ENCODE data around the gene CHST12.
"Not testable (repeated sequence)": the region's sequence is repeated elsewhere in the genome, so short reads cannot be mapped to it uniquely, and the experiment has no call there.

CHST12 gene

DNA sequence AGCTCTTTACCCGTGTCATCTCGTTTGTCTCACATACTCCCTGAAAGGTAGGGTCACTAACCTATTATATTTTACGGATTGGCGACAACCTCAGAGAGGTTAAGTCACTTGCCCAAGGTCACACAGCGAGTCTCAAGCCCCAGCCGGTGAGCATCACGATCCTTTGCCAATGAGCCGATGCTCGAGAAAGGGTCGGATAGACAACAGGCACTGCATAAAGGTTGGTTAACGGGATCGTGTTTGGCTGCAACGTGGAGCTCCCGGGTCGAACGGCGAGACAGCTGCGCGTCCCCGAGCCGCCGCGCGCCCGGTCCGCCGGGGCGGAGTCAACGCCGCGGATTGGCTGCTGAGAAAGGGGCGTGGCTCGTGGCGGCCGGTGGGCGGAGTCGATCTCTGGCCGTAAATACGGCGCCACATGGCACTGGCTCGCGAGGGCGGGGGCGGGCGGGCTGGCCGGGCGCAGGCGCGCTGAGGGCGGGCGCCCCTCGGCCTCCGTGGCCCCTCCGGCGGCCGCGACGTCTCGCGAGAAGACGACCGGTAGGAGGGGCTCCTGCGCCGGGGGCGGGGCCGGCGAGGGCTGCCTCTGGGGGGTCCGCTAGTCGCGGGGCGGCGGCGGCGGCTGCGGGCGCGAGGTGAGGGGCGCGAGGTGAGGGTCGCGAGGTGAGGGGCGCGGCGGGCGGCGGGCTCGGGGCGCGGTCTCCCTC is at the start of gene CHST12:
Gene CHST12, plus strand, starts transcription at position 598 of the 704 bp plus-strand sequence. CDS start 29,029 bp downstream, outside the sequence.
- DNase-seq: peak; percentile 92

DNA sequence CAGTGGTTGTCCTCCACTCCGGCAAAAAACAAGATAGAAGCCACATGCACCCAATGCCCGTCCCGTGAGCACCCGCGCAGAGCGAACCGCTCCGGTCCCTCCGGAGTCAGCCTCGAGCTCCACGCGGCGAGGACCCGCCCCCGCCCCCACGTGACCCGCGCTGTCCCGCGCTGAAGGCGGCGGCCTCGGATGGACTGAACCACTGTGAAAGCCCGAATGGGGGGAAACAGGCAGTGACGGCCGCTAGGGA is 49.5 kb upstream of the CHST12 start:
- DNase-seq: peak; percentile 90

DNA sequence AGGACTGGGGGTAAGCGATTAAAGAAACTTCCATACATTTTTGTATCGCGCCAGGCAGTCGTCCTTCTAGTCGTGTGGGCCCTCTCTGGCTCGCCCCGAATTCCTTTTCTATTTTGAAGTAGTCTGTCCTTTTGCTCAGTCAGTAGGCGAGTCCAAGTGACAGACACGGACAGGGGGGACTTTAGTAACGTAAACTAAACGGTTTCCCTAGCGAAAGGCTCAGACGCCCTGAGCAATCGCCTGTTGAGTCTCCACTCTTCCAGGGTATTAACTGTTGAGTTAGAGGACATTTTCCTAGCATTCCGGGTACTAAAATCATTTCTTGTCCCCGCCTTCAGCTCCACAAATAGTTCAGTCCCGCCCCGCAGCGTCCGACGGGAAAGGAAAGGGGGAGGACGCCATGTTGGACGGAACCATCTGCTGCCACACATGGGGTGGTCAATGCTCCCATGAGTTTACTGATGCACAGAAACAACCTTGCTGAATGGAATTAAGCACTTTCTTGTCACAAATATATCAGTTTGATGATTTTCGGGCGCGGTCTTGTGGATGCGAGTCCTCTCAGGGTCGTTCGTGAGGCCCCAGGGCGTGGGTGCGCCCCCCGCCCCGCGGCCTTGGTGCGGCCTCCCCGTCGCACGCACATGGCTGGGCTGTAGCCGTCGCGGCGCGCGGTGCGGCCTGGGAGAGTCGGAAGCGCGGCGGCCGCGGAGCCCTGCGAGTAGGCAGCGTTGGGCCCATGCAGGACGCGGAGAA is 49.0 kb upstream of the CHST12 start, which contains the start of gene EIF3B:
Gene EIF3B, plus strand, starts transcription at position 642 of the 753 bp plus-strand sequence. Its CDS starts 95 bp downstream, at position 737.
- peak; percentile 85 for DNase-seq

DNA sequence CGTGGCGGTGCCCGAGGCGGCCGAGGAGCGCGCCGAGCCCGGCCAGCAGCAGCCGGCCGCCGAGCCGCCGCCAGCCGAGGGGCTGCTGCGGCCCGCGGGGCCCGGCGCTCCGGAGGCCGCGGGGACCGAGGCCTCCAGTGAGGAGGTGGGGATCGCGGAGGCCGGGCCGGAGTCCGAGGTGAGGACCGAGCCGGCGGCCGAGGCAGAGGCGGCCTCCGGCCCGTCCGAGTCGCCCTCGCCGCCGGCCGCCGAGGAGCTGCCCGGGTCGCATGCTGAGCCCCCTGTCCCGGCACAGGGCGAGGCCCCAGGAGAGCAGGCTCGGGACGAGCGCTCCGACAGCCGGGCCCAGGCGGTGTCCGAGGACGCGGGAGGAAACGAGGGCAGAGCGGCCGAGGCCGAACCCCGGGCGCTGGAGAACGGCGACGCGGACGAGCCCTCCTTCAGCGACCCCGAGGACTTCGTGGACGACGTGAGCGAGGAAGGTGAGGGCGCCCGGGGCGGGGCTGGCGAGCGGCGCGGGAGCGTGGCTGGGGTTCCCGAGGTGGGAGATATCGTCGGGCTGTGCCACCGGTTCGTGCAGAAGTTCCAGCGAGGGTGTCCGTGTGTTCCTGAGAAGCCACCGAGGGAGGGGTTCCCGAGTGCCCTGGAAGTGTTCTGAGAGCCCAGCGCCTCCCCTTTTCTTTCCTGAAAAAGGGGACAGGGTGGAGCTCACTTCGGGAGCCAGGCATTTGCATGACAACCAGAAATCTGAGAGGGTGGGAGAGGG is 48.3 kb upstream of the CHST12 start:
- DNase-seq: peak; percentile 37

DNA sequence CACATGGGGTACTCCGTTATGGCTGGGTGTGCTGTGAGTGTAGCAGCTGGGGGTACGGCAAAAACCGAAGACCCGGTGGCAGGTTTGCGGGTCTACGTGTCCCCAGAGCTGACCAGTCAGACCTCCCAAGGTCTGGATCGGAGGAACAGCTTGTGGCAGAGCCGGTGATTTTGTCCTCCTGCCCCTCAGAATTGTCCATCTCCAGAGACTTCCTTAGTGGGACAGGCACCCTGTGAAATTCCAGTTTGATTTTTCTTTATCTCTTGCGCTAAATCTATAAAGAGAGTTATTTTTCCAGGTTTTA is 47.8 kb upstream of the CHST12 start:
- DNase-seq: no peak

DNA sequence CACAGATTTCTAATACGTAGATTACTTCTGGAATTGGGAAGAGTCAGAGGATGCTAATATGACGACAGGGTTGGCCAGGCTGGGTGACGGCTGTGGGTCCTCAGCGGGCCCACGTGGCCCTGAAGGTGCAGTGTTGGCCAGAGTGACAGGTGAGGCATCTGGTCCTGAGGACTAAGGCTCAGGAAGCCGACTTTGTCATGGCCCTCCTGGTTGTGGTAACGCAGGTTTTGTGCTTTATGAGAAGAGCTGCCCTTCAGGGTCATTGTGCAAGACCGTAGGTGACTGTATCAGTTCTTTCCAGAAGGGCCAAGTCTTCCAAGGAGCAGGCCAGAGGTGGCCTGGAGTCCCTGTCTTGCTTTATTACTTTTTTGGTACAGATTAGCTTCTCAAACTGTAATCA is 46.2 kb upstream of the CHST12 start:
- DNase-seq: no peak

DNA sequence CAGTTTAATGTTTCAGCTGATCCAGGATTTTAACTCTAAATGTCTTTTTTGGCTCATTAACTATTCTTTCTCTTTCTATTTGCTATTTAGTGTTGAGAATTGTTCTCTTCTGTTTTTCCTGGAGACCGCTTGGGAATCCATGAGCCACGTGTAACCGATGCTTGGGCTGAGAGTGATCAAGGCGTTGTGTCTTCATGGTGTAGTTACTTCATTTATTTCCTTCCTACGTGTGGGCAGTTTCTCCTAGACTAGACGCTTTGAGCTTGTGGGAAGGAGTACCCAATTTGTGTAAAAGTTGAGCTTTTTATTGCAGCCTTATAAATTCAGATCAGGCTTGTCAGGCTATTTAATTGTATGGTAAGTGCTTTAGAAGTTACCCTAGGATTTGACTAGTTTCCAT is 45.8 kb upstream of the CHST12 start:
- DNase-seq: no peak

DNA sequence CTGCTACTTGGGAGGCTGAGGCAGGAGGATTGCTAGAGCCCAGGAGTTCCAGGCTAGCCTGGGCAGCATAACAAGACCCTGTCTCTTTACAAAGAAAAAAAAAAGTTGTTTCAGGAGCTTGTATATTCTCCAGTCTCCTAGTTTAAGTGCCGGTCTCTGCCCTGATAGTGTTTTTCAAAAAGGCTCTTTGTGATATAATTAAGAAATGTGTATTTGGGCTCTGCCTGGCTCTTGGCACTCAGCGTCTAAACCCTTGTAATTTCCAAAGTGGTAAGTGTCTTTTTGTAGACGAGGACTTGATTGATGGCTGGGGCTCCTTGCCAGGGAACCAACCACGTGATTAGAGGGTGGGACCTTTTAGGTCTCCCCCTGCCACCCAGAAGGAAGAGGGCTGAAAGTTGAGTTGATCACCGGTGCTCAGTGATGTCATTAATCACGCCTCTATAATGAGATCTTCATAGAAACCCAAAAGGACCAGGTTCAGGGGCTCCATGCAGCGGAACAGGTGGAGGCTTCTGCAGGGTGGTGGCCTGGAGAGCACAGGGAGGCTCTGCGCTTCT is 44.4 kb upstream of the CHST12 start:
- DNase-seq: no peak

DNA sequence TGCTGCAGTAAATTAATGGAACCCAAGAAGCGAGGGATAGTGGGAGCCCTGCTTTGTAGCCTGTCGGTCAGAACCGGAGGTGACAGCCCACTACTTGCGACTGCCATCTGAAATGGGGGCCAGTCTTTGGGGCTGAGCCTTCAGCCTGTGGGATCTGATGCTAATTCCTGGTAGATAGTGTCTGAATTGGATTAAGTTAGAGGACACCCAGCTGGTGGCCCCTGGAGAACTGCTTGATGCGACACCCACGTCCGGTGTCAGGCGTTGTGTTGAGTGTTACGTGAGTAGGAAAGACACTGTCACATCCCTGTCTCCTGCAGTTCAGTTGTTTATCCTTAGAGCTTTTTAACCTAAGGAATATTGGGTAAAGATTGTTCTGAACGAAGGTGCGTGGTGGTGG is 43.8 kb upstream of the CHST12 start:
- no peak for DNase-seq

DNA sequence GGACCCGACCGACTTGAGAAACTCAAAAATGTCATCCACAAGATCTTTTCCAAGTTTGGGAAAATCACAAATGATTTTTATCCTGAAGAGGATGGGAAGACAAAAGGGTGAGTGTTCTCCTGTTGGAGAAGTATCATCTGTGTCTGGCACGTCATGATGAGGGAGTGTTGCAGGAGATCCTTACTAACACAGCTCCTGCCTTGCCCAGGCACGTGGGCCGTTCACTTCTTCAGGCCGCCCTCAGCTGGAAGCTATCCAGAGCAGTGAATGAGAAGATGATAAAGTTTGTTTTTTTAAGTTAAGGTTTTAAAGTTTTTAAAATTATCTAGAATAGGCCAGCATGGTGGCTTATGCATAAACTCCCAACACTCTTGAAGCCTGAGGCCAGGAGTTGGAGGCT is 42.6 kb upstream of the CHST12 start:
- no peak for DNase-seq

DNA sequence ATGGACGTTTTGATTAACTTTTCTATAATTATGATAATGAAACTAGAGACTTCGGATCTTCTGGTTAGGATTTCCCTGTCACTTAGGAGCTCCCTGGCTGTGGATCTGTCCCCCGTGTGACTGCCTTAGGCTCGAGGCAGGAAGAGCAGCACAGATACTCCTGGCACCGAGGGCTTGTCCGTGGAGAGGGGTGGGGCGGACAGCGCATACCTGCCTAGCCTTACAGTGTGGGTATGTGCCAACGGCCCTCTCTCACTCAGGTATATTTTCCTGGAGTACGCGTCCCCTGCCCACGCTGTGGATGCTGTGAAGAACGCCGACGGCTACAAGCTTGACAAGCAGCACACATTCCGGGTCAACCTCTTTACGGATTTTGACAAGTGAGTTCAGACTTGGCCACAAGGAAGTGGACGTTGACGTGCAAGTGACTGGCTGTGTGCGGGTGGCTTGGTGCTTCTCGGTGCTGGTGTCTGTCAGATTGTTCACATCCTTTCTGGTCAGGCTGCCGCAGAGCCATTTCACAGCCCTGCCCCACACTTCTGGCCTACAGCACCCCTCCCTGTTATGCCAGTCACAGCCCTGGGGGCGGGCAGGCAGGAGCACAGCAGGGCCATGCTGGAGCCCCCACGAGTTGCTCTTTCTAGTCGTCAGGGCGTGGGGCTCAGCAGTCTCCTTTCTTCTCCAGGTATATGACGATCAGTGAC is 40.9 kb upstream of the CHST12 start:
- no peak for DNase-seq

DNA sequence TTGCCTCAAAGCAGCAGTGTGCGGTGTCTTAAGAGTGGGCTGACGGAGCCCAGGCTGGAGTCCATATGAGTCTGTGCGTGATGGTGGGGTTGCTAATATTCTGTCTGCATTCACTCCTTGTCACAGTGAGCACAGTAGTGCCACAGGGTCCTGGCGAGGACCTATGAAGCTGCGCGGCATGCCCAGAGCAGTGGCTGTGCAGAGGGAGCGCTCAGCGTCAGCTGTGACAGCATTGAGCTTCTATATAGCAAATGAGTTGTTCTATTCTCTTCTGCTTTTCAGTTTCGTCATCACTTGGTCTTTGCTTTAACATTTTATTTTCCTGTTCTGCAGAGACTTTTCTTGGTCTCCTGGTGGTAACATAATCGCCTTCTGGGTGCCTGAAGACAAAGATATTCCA is 34.3 kb upstream of the CHST12 start:
- DNase-seq: no peak

DNA sequence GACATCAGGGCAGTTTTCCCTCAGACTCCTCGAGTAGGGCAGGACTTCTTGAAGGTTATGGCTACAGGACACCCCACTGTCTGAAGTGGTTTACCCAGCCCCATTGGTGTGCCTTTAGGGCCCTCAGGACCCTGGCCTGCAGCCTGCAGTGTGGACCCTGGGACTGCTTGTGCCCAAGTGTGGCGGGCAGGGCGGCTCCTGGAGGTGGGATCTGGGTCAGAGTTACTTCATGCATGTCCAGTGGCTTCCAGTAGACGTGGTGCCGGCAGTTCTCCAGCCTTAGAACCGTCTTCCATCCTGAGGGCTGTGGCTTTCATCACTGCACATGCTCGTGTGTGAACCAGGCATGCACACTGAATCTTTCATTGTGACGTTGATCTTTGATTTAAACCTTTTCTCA is 32.1 kb upstream of the CHST12 start:
- no peak for DNase-seq

DNA sequence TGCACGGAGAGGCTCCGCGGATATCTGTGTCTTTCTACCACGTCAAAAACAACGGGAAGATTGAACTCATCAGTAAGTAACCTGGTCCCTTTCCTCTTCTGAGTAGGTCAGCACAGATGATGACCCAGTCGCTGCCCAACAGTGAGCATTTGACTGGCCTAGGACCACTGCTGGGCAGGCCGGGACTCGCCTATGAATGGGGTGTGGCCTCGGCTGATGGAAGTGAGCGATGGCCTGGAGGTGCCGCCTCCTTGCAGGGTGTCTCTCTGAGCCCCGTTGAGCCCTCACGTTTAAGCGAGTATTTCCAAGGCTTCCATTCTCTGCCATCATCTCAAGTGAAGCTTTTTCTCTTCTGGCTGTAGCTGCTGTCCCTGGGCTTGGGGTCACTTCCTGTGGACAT is 30.7 kb upstream of the CHST12 start:
- DNase-seq: no peak

DNA sequence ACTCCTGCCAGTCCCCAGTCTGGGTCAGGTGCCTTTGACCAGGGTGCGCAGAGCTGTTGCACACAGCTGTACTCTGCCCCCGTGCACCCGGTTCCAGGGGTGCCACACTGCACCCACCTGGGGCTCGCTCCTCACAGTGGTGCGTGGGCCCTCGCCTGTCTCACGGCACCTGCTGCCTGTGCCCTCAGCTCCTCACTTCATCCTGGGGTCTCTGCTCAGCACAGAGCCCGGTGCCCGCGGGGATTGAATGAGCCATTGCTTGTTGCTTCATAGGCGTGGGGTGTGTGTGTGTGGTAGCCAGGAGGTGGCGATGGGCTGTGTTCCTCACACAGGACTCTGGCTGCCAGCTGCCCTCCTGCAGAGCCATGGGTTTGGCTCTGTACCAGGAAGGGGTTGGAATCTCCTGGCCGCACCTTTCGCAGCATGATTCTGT is 30.3 kb upstream of the CHST12 start:
- no peak for DNase-seq

DNA sequence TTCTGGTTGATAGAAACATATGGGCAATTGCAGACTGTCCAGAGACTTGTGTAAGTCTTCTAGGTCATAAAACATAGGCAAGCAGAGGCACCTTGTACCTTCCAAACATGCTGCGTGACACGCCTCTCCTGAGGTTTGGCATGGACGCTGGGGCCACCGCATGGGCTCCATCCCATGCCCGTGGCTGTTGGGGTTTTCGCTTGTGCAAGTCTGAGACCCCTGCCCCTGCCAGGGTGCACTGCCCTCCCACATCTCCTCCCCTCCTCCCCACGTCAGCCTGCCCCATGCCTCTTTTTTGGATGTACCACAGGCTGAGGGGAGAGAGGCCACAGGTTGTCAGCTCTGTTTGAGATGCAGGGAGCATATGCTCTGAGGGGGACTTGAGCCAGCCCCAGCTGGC is 29.8 kb upstream of the CHST12 start:
- DNase-seq: no peak

DNA sequence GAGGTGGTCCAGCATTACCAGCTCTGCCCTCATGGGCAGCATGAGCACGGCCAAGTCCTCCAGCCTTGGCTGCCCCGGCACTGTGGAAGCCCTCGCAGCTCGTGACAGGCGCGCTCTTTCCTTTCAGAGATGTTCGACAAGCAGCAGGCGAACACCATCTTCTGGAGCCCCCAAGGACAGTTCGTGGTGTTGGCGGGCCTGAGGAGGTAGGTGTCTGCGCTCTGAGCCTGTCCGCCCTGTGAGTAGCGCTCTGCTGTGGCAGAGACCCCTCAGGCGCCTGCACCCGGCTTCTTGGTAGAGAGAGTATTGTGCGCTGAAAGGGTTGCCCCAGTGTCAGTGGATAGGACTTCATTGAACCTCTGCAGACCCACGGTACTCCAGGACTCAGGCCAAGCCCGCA is 29.0 kb upstream of the CHST12 start:
- DNase-seq: no peak

DNA sequence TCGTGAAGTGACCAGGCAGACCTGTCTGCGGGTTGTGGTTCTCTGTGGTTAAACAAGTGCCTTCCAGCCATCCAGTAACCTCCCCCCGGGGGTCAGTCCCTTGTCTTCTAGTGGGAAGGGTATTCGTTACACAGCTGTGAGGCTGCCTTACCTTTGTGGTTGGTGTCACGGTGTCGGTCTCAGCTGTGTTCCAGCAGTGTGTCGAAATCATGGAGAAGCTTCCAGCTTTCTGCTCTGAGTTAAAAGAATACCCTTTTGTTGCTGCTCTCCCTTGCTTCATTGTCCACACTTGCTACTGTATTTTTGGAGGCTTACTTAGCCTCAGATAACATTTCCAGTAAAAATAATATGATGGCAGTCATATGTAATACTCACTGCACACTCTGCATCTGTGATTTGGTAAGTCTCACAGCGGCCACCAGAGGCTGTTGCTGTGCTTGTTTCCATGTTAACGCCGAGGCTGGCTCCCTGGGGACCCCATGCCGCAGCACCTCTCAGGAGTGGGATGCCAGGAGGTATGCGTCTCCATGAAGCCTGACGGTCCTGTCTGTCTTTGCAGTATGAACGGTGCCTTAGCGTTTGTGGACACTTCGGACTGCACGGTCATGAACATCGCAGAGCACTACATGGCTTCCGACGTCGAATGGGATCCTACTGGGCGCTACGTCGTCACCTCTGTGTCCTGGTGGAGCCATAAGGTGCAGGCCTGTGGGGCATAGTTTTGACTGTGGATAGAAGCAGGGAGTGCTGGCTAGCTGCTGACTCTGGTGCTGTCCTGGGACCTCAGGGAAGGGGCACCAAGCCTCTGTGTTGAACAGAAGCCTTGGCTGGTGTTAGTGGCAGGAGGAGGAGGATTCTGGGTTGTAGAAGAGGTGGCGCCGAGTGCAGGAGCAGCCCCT is 28.3 kb upstream of the CHST12 start:
- DNase-seq: no peak

DNA sequence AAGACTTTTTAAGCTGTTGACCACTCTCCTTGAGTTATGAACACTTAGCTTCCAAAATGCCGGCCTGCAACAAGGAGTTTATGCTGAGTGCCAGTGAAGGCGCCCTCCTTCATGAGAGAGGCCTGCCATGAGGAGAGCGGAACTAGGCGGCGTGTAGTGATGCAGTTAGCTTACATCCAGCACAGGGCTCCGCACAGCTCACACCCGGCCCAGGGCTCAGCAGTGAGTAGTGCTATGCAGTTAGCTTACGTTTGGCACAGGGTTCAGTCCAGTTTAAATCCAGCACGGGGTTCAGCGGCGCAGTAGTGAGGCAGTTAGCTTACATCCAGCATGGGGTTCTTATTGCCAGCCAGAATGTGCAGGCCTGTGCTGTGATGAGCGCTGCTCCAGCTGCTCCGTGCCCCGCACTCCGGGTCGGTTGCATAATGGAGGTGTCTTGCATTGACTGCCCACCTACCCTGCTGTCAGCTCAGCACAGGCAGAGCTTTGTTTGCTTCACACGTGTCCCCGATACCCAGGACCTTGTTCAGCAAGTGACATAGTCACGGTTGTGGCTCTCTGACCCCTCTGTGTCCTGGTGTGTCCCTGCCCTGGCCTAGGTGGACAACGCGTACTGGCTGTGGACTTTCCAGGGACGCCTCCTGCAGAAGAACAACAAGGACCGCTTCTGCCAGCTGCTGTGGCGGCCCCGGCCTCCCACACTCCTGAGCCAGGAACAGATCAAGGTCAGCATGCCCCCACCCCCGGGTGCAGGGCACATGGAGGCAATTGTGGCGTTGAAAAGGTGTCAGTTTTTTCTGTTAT is 26.9 kb upstream of the CHST12 start:
- DNase-seq: no peak

DNA sequence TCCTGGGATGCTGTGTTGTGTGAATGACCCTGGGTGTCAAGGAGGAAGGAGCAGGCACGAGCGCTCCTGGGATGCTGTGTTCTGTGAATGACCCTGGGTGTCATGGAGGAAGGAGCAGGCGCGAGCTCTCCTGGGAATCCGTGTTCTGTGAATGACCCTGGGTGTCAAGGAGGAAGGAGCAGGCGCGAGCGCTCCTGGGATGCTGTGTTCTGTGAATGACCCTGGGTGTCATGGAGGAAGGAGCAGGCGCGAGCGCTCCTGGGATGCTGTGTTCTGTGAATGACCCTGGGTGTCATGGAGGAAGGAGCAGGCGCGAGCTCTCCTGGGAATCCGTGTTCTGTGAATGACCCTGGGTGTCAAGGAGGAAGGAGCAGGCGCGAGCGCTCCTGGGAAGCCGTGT is 25.9 kb upstream of the CHST12 start:
- DNase-seq: not testable (repeated sequence)

DNA sequence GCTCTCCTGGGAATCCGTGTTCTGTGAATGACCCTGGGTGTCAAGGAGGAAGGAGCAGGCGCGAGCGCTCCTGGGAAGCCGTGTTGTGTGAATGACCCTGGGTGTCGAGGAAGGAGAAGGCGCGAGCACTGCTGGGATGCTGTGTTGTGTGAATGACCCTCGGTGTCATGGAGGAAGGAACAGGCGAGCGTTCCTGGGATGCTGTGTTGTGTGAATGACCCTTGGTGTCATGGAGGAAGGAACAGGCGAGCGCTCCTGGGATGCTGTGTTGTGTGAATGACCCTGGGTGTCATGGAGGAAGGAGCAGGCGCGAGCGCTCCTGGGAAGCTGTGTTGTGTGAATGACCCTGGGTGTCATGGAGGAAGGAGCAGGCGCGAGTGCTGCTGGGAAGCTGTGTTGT is 25.3 kb upstream of the CHST12 start:
- DNase-seq: not testable (repeated sequence)
